Measurements from ENCODE around the gene CD2BP2. TPM values are rescaled to one million over a fixed set of nuclear protein-coding genes. Genes with fewer than 3 reads are reported as not detected.

The CD2BP2 gene
- total and polyA plus RNA-seq, 2 of the 13 experiments (the other 11 are each of a cell fraction or from before 2014, with no cell fraction given), result 24.9 to 54.6 TPM

DNA sequence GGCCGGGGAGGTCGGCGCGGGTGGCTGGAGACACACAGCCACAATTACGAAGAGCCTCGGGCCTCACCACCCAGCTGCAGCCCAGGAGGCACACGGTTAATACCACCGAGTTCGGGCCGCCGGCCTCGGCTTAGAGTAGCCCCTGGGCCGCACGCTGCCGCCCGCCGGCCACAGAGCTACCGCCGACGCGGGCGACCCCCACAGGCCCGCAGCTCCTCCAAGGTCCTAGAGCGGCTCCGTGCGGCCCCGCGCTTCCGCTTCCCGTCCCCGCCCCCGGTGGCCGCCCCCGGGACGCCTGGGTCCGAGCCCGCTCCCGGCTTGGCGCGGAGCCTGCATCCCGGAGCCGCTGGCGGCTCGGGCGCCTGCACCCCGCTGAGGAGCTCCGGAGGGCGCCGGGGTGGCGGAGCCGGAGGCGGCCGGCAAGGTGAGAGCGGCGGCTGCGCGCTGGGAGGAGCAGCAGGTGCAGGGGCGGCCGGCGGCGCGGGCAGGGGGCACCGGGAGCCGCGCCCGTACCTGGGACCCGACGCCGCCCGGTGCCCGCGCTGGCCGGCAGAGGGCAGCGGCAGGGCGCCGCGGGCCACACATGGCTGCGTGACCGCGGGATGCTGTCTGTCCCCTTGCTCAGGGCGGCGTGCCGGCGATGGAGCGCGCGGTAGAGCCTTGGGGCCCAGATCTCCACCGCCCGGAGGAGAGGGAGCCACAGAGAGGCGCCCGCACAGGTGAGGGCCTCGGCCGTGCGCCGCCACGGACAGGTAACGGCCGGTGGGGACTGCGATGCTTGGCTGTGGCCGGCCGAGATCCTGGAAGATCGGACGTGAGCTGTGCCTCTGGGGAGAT is 40.3 kb upstream of the CD2BP2 start, which contains the start of gene ZNF48 (continued):
- TF ChIP-seq, protein P1, sequence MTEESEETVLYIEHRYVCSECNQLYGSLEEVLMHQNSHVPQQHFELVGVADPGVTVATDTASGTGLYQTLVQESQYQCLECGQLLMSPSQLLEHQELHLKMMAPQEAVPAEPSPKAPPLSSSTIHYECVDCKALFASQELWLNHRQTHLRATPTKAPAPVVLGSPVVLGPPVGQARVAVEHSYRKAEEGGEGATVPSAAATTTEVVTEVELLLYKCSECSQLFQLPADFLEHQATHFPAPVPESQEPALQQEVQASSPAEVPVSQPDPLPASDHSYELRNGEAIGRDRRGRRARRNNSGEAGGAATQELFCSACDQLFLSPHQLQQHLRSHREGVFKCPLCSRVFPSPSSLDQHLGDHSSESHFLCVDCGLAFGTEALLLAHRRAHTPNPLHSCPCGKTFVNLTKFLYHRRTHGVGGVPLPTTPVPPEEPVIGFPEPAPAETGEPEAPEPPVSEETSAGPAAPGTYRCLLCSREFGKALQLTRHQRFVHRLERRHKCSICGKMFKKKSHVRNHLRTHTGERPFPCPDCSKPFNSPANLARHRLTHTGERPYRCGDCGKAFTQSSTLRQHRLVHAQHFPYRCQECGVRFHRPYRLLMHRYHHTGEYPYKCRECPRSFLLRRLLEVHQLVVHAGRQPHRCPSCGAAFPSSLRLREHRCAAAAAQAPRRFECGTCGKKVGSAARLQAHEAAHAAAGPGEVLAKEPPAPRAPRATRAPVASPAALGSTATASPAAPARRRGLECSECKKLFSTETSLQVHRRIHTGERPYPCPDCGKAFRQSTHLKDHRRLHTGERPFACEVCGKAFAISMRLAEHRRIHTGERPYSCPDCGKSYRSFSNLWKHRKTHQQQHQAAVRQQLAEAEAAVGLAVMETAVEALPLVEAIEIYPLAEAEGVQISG (CRISPR knock-in tag; IDR thresholded peaks at IDR 0.05), result peak; percentile 99
- TF ChIP-seq, protein P2, sequence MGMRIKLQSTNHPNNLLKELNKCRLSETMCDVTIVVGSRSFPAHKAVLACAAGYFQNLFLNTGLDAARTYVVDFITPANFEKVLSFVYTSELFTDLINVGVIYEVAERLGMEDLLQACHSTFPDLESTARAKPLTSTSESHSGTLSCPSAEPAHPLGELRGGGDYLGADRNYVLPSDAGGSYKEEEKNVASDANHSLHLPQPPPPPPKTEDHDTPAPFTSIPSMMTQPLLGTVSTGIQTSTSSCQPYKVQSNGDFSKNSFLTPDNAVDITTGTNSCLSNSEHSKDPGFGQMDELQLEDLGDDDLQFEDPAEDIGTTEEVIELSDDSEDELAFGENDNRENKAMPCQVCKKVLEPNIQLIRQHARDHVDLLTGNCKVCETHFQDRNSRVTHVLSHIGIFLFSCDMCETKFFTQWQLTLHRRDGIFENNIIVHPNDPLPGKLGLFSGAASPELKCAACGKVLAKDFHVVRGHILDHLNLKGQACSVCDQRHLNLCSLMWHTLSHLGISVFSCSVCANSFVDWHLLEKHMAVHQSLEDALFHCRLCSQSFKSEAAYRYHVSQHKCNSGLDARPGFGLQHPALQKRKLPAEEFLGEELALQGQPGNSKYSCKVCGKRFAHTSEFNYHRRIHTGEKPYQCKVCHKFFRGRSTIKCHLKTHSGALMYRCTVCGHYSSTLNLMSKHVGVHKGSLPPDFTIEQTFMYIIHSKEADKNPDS (CRISPR knock-in tag; IDR thresholded peaks at IDR 0.05), result 0 out of 2 replicates have a peak, but pooled peaks have one; percentile 65
- no peak for TF ChIP-seq FOXK2 (IDR thresholded peaks at IDR 0.05)
- 0 out of 2 replicates have a peak, but pooled peaks have one; percentile 43 for TF ChIP-seq RARG (CRISPR knock-in tag; IDR thresholded peaks at IDR 0.05; ENCODE audit: low read depth)
- peak; percentile 34; the same call in 1 of the 2 replicates for TF ChIP-seq PCBP1 (IDR thresholded peaks at IDR 0.05; ENCODE audit: borderline replicate concordance, low read depth, low read length)
- no peak for TF ChIP-seq MBNL3 (CRISPR knock-in tag; conservative IDR thresholded peaks at IDR 0.05)
- peak in 1 of 2 experiments; percentile 70; a peak in 3 of 4 replicates for TF ChIP-seq POLR2A (IDR thresholded peaks at IDR 0.05; ENCODE audit: insufficient read depth in 1 of 2, low read depth in 2 of 2, low read length in 2 of 2)
- no peak; the same call in 1 of the 2 replicates for TF ChIP-seq ZNF7 (CRISPR knock-in tag; IDR thresholded peaks at IDR 0.05)
- peak; percentile 80 for TF ChIP-seq ZNF567 (CRISPR knock-in tag; IDR thresholded peaks at IDR 0.05; ENCODE audit: borderline replicate concordance)
- peak; percentile 57 for TF ChIP-seq NFYB (CRISPR knock-in tag; IDR thresholded peaks at IDR 0.05)
- TF ChIP-seq ZNF296 (CRISPR knock-in tag; conservative IDR thresholded peaks at IDR 0.05), result peak; percentile 75; the same call in 1 of the 2 replicates
- TF ChIP-seq SAFB2 (CRISPR knock-in tag; IDR thresholded peaks at IDR 0.05; ENCODE audit: borderline replicate concordance, low read depth), result no peak
- no peak for TF ChIP-seq NFIB (CRISPR knock-in tag; IDR thresholded peaks at IDR 0.05; ENCODE audit: borderline replicate concordance)
- TF ChIP-seq, protein P3, sequence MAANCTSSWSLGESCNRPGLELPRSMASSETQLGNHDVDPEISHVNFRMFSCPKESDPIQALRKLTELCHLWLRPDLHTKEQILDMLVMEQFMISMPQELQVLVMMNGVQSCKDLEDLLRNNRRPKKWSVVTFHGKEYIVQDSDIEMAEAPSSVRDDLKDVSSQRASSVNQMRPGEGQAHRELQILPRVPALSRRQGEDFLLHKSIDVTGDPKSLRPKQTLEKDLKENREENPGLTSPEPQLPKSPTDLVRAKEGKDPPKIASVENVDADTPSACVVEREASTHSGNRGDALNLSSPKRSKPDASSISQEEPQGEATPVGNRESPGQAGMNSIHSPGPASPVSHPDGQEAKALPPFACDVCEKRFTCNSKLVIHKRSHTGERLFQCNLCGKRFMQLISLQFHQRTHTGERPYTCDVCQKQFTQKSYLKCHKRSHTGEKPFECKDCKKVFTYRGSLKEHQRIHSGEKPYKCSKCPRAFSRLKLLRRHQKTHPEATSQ (CRISPR knock-in tag; IDR thresholded peaks at IDR 0.05; ENCODE audit: borderline replicate concordance), result no peak
- TF ChIP-seq, protein P4, sequence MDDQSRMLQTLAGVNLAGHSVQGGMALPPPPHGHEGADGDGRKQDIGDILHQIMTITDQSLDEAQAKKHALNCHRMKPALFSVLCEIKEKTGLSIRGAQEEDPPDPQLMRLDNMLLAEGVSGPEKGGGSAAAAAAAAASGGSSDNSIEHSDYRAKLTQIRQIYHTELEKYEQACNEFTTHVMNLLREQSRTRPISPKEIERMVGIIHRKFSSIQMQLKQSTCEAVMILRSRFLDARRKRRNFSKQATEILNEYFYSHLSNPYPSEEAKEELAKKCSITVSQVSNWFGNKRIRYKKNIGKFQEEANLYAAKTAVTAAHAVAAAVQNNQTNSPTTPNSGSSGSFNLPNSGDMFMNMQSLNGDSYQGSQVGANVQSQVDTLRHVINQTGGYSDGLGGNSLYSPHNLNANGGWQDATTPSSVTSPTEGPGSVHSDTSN (CRISPR knock-in tag; IDR thresholded peaks at IDR 0.05; ENCODE audit: borderline replicate concordance), result no peak
- TF ChIP-seq, protein P5, sequence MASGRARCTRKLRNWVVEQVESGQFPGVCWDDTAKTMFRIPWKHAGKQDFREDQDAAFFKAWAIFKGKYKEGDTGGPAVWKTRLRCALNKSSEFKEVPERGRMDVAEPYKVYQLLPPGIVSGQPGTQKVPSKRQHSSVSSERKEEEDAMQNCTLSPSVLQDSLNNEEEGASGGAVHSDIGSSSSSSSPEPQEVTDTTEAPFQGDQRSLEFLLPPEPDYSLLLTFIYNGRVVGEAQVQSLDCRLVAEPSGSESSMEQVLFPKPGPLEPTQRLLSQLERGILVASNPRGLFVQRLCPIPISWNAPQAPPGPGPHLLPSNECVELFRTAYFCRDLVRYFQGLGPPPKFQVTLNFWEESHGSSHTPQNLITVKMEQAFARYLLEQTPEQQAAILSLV (CRISPR knock-in tag; IDR thresholded peaks at IDR 0.05; ENCODE audit: borderline replicate concordance), result peak; percentile 81
- peak; percentile 96 for TF ChIP-seq ASH2L (IDR thresholded peaks at IDR 0.05; ENCODE audit: insufficient read length, low read depth, low read length)
- TF ChIP-seq ZNF264 (CRISPR knock-in tag; IDR thresholded peaks at IDR 0.05), result peak; percentile 9; the same call in 1 of the 2 replicates
- TF ChIP-seq PITX1 (CRISPR knock-in tag; IDR thresholded peaks at IDR 0.05), result no peak; the same call in 1 of the 2 replicates
- TF ChIP-seq IRX3 (CRISPR knock-in tag; IDR thresholded peaks at IDR 0.05; ENCODE audit: borderline replicate concordance, low read depth), result no peak
